ENCODE results near the gene IL18.
"Not testable (repeated sequence)": the region's sequence is repeated elsewhere in the genome, so short reads cannot be mapped to it uniquely, and the experiment has no call there.

Gene IL18

GRCh38 chr11:112172362-112172994 lies 8.6 kb upstream of the IL18 start:
- no peak for DNase-seq (ENCODE audit: low read depth)

- no peak for DNase-seq (ENCODE audit: low read depth)
Measured at GRCh38 chr11:112167145-112167544, 3.3 kb upstream of the IL18 start, which contains the start of gene TEX12. Gene TEX12 (plus strand): TSS chr11:112167372. CDS start chr11:112169269, 1,897 bp downstream.

- no peak for DNase-seq (ENCODE audit: low read depth)
Measured at GRCh38 chr11:112166562-112166961, 2.7 kb upstream of the IL18 start.

- no peak for DNase-seq (ENCODE audit: low read depth)
Measured at GRCh38 chr11:112165049-112165448, 1.2 kb upstream of the IL18 start.

- DNase-seq (ENCODE audit: low read depth): no peak
Measured at GRCh38 chr11:112162761-112163546, 940 bp downstream of the IL18 start.

GRCh38 chr11:112162200-112162599 lies 1.7 kb downstream of the IL18 start:
- not testable (repeated sequence) for DNase-seq (ENCODE audit: low read depth)

GRCh38 chr11:112161012-112161411 lies 2.9 kb downstream of the IL18 start:
- no peak for DNase-seq (ENCODE audit: low read depth)

- DNase-seq (ENCODE audit: low read depth): no peak
Measured at GRCh38 chr11:112160091-112160848, 3.6 kb downstream of the IL18 start.

GRCh38 chr11:112159098-112160065 lies 4.5 kb downstream of the IL18 start:
- DNase-seq (ENCODE audit: low read depth): no peak

- DNase-seq (ENCODE audit: low read depth): no peak
Measured at GRCh38 chr11:112156956-112157766, 6.7 kb downstream of the IL18 start.

GRCh38 chr11:112156153-112156955 lies 7.5 kb downstream of the IL18 start:
- no peak for DNase-seq (ENCODE audit: low read depth)

- no peak for DNase-seq (ENCODE audit: low read depth)
Measured at GRCh38 chr11:112150517-112150916, 13.4 kb downstream of the IL18 start.

GRCh38 chr11:112143597-112143996 lies 20.3 kb downstream of the IL18 start:
- DNase-seq (ENCODE audit: low read depth): no peak

- no peak for DNase-seq (ENCODE audit: low read depth)
Measured at GRCh38 chr11:112134473-112134872, 29.4 kb downstream of the IL18 start.

GRCh38 chr11:112132737-112133136 lies 31.2 kb downstream of the IL18 start:
- no peak for DNase-seq (ENCODE audit: low read depth)

GRCh38 chr11:112129656-112130055 lies 34.2 kb downstream of the IL18 start:
- no peak for DNase-seq (ENCODE audit: low read depth)

GRCh38 chr11:112128483-112129121 lies 35.3 kb downstream of the IL18 start:
- DNase-seq (ENCODE audit: low read depth): no peak

- DNase-seq (ENCODE audit: low read depth): no peak
Measured at GRCh38 chr11:112127056-112127455, 36.8 kb downstream of the IL18 start.

- no peak for DNase-seq (ENCODE audit: low read depth)
Measured at GRCh38 chr11:112123129-112123528, 40.8 kb downstream of the IL18 start.

Data from T-helper 22 cell (primary cell).